Endothelial cell of umbilical vein (primary cell): Measurements from ENCODE around the gene AFTPH.

ENCODE experiments used
- CTCF ChIP-seq, 2 donors: IDR thresholded peaks; 1 replicate in 1 of 2; 2 replicates in 1 of 2; pipeline ENCODE4 v1.5.1; 2011; ENCODE audit warnings: low read length in 2 of 2, mild to moderate bottlenecking in 2 of 2, moderate library complexity in 2 of 2, control low read depth in 1 of 2, inconsistent platforms in 1 of 2, low read depth in 1 of 2; ENCODE audit not compliant: insufficient read depth in 1 of 2; ENCODE audit errors: extremely low read depth in 1 of 2
- EZH2 ChIP-seq: IDR thresholded peaks from 2 replicates; pipeline ENCODE4 v1.6.1; 2012; ENCODE audit warnings: borderline replicate concordance, low read depth, mild to moderate bottlenecking, moderate library complexity, low read length, inconsistent platforms; ENCODE audit not compliant: severe bottlenecking
- FOS ChIP-seq: IDR thresholded peaks from 2 replicates; pipeline ENCODE4 v1.6.1; 2011; ENCODE audit warnings: mild to moderate bottlenecking, low read length, moderate library complexity, borderline replicate concordance; ENCODE audit not compliant: insufficient read depth
- GATA2 ChIP-seq: IDR thresholded peaks from 2 replicates; pipeline ENCODE4 v1.7.0; 2011; ENCODE audit warnings: low read depth, mild to moderate bottlenecking, moderate library complexity, mixed read lengths, low read length; ENCODE audit not compliant: insufficient read length, insufficient read depth
- JUN ChIP-seq: IDR thresholded peaks from 2 replicates; pipeline ENCODE4 v1.6.1; 2011; ENCODE audit warnings: borderline replicate concordance, low read depth; ENCODE audit not compliant: insufficient read length, insufficient read depth
- MAX ChIP-seq: IDR thresholded peaks from 2 replicates; pipeline ENCODE4 v1.6.1; 2011; ENCODE audit not compliant: insufficient read depth, insufficient read length
- MYC ChIP-seq: IDR thresholded peaks from one replicate; pipeline ENCODE4 v1.6.1; 2011; ENCODE audit warnings: mild to moderate bottlenecking, low read depth, low read length
- POLR2A ChIP-seq: IDR thresholded peaks from 2 replicates; pipeline ENCODE4 v1.6.1; 2012; ENCODE audit warnings: low read depth, mild to moderate bottlenecking, control low read depth, low read length
- POLR2AphosphoS5 ChIP-seq: IDR thresholded peaks from 2 replicates; pipeline ENCODE4 v1.6.1; 2012; ENCODE audit warnings: low read depth, mild to moderate bottlenecking, control low read depth, low read length, moderate library complexity; ENCODE audit not compliant: insufficient read depth

GRCh38 chr2:64525317-64525613 lies 1.1 kb downstream of the AFTPH start:
- TF ChIP-seq POLR2AphosphoS5, result no peak
- TF ChIP-seq CTCF (IDR thresholded peaks at IDR 0.05; ENCODE audit: extremely low read depth in 1 of 2, insufficient read depth in 1 of 2, low read depth in 1 of 2, low read length in 2 of 2), result no peak
- TF ChIP-seq EZH2, result no peak
- TF ChIP-seq MAX, result no peak
- no peak for TF ChIP-seq POLR2A
- TF ChIP-seq MYC, result no peak
- TF ChIP-seq GATA2, result no peak
- TF ChIP-seq JUN, result no peak
- TF ChIP-seq FOS, result peak; percentile 55
